SK-N-SH (cell line): ENCODE results near the gene PSKH1. TPM values are rescaled to one million over a fixed set of nuclear protein-coding genes. Genes with fewer than 3 reads are reported as not detected.

Experiments
- CTCF ChIA-PET: fragments of 300-600, 350-600 bp; formaldehyde crosslinking; extraction: SDS; loops from one replicate; lab custom pipeline; 2021; lab: Yijun Ruan, JAX
- POLR2A ChIA-PET: fragments of 350-600 bp; sonication (Branson Sonifier 250); formaldehyde crosslinking; extraction: SDS; loops from one replicate; lab custom pipeline; 2020; ENCODE audit warnings: antibody characterized with exemption, inconsistent platforms; lab: Yijun Ruan, JAX
- DNase-seq: peaks from one replicate; pipeline ENCODE4 v3.0.0; 2012
- H2AFZ ChIP-seq: fragments of 200-600 bp; sonication (generic); 2 replicates; pipeline ENCODE4 v1.8.1; 2016; ENCODE audit warnings: antibody characterized with exemption, mild to moderate bottlenecking, low read depth
- H3F3A ChIP-seq: fragments of 200-600 bp; sonication (generic); replicated peaks from 2 replicates; pipeline ENCODE3; 2016; ENCODE audit warnings: antibody characterized with exemption, mild to moderate bottlenecking; ENCODE audit not compliant: insufficient read depth
- H3K27ac ChIP-seq, 2 experiments: fragments of 200-500 bp in 1 of 2; fragments of 200-600 bp in 1 of 2; sonication (Bioruptor generic) in 1 of 2; sonication (generic), shearing (Covaris generic) in 1 of 2; 2 replicates each; pipeline versions ENCODE4 v1.5.1 to v1.6.1; 2014 to 2016; ENCODE audit warnings: low read depth in 2 of 2, inconsistent platforms in 1 of 2, low read length in 1 of 2, mild to moderate bottlenecking in 1 of 2, mixed read lengths in 1 of 2
- H3K27me3 ChIP-seq: fragments of 200-600 bp; sonication (generic), shearing (Covaris generic); 2 replicates; pipeline ENCODE4 v1.6.1; 2016; ENCODE audit warnings: mixed run types; ENCODE audit not compliant: insufficient read depth
- H3K36me3 ChIP-seq, 2 experiments: fragments of 200-500 bp in 1 of 2; fragments of 200-600 bp in 1 of 2; sonication (Bioruptor generic) in 1 of 2; sonication (generic) in 1 of 2; replicated peaks in 1 of 2; 2 replicates each; pipeline versions ENCODE3 to v1.5.1; 2014 to 2016; ENCODE audit warnings: low read length in 1 of 2, mild to moderate bottlenecking in 1 of 2; ENCODE audit not compliant: insufficient read depth in 2 of 2, control insufficient read depth in 1 of 2
- H3K4me1 ChIP-seq, 2 experiments: fragments of 200-500 bp in 1 of 2; fragments of 200-600 bp in 1 of 2; sonication (Bioruptor generic) in 1 of 2; sonication (generic), shearing (Covaris generic) in 1 of 2; 2 replicates each; pipeline versions ENCODE4 v1.5.1 to v1.6.1; 2014 to 2016; ENCODE audit warnings: low read depth in 1 of 2, low read length in 1 of 2, mixed run types in 1 of 2; ENCODE audit not compliant: insufficient read depth in 2 of 2, control insufficient read depth in 1 of 2
- H3K4me2 ChIP-seq: fragments of 200-600 bp; sonication (generic), shearing (Covaris generic); 2 replicates; pipeline ENCODE4 v1.6.1; 2017; ENCODE audit warnings: mixed run types
- H3K4me3 ChIP-seq, 2 experiments: fragments of 200-500 bp in 1 of 2; fragments of 200-600 bp in 1 of 2; sonication (Bioruptor generic) in 1 of 2; sonication (generic), shearing (Covaris generic) in 1 of 2; 2 replicates each; pipeline versions ENCODE4 v1.5.1 to v1.8.1; 2014 to 2016; ENCODE audit warnings: low read depth in 2 of 2, inconsistent platforms in 1 of 2, low read length in 1 of 2, mild to moderate bottlenecking in 1 of 2, mixed read lengths in 1 of 2, moderate library complexity in 1 of 2
- H3K79me2 ChIP-seq: fragments of 200-600 bp; sonication (generic); 2 replicates; pipeline ENCODE4 v1.8.1; 2017; ENCODE audit warnings: mild to moderate bottlenecking; ENCODE audit not compliant: insufficient read depth
- H3K9ac ChIP-seq: fragments of 200-600 bp; sonication (generic); 2 replicates; pipeline ENCODE4 v1.6.1; 2017; ENCODE audit warnings: mixed run types
- H3K9me2 ChIP-seq: fragments of 200-600 bp; sonication (generic); 2 replicates; pipeline ENCODE4 v1.6.1; 2017; ENCODE audit warnings: mixed run types
- H3K9me3 ChIP-seq: fragments of 200-600 bp; sonication (generic); 2 replicates; pipeline ENCODE4 v1.6.1; 2017; ENCODE audit warnings: mixed run types, mild to moderate bottlenecking, moderate library complexity
- H4K20me1 ChIP-seq: fragments of 200-600 bp; sonication (generic); 2 replicates; pipeline ENCODE4 v1.6.1; 2017; ENCODE audit warnings: mild to moderate bottlenecking, mixed run types; ENCODE audit not compliant: insufficient read depth
- SMC3 ChIP-seq: IDR thresholded peaks from 2 replicates; pipeline ENCODE4 v1.6.1; 2012; ENCODE audit warnings: low read depth, low read length, improper control_type of control experiment
- WGBS: methylation state at CpG from one replicate; pipeline ENCODE4 v1.1.6; 2017; ENCODE audit warnings: low lambda C conversion rate; 5-methylcytosine and 5-hydroxymethylcytosine counted together
- polyA plus RNA-seq, 3 experiments: library from polyadenylated mRNA; depleted of rRNA; stranded (reverse); fragments of >200 nt; gene quantifications; 2 replicates each; pipeline ENCODE4 v1.2.3, GENCODE V29; 2012
- TF ChIP-seq, protein P1 (sequence below): fragments of 200-600 bp; sonication (generic); IDR thresholded peaks from 2 replicates; pipeline ENCODE4 v1.6.1; 2017; ENCODE audit warnings: antibody characterized with exemption, mild to moderate bottlenecking, moderate library complexity
- TF ChIP-seq, protein P2 (sequence below): IDR thresholded peaks from 2 replicates; pipeline ENCODE4 v1.4.0; 2012; ENCODE audit warnings: low read depth, borderline replicate concordance

The PSKH1 gene
- polyA plus RNA-seq, 1 of the 3 experiments (the other 2 are of a cell fraction), result 30.1 TPM

- Histone ChIP-seq H3K4me2 (no peak within 1 kb of the TSS), H4K20me1 (peaks cover 13% of the 10 kb centered on the region), H3K4me1 (peaks cover 5 to 18% of the 10 kb centered on the region in 2 experiments; a peak in 2 of 4 replicates), H3K9me2 (no peaks in the 10 kb centered on the region), H3K79me2 (peaks cover 4% of the 10 kb centered on the region; the same call in 1 of the 2 replicates), H3K36me3 (peaks cover 0 to 34% of the 10 kb centered on the region in 2 experiments), H3K27me3 (no peaks in the 10 kb centered on the region), H3F3A (no peaks in the 10 kb centered on the region), H3K4me3 (no peak within 1 kb of the TSS), H3K9me3 (no peaks in the 10 kb centered on the region), H3K9ac (no peak within 1 kb of the TSS), H3K27ac (no peak within 1 kb of the TSS), H2AFZ (no peak within 1 kb of the TSS)
- ChIA-PET POLR2A (interaction anchor here (0.7 kb wide), 1 partner anchor 9 kb away, joined by 3 read pairs; no protein-coding TSS in a partner anchor), CTCF (interaction anchor here (1.5 to 28.1 kb wide), 4 partner anchors 10 to 115 kb away, joined by 3 to 564 read pairs (median 20); partner anchors contain the start of genes EDC4, NRN1L and PSKH1)
- no peak for TF ChIP-seq SMC3
- TF ChIP-seq, protein P1, sequence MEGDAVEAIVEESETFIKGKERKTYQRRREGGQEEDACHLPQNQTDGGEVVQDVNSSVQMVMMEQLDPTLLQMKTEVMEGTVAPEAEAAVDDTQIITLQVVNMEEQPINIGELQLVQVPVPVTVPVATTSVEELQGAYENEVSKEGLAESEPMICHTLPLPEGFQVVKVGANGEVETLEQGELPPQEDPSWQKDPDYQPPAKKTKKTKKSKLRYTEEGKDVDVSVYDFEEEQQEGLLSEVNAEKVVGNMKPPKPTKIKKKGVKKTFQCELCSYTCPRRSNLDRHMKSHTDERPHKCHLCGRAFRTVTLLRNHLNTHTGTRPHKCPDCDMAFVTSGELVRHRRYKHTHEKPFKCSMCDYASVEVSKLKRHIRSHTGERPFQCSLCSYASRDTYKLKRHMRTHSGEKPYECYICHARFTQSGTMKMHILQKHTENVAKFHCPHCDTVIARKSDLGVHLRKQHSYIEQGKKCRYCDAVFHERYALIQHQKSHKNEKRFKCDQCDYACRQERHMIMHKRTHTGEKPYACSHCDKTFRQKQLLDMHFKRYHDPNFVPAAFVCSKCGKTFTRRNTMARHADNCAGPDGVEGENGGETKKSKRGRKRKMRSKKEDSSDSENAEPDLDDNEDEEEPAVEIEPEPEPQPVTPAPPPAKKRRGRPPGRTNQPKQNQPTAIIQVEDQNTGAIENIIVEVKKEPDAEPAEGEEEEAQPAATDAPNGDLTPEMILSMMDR, result 0 out of 2 replicates have a peak, but pooled peaks have one; percentile 29
- DNase-seq, result no peak
- WGBS, result 94% methylated on average over 4 of the region's 15 CpGs
These were observed 38.8 kb downstream of the PSKH1 start, which contains the start of gene CTRL for GRCh38 chr16:67931712-67932461. CTRL (minus strand) TSS chr16:67931862; CDS start chr16:67931852, 10 bp downstream.

DNA sequence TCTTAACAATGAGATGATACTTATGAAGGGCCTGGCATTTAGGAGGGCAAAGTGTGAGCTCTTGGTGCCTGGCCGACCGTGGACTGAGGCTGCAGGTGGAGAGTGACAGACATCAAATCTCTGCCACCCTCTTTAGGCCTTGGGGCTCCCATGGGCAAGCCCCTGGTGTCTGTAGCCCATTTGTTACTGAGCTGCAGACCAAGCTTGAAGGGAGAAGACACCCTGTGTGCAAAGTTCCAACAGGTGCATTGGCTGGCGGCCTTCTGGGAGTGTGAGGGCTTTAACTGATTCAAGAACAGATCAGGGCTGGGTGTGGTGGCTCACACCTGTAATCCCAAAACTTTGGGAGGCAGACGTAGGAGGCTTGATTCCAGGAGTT lies 39.4 kb downstream of the PSKH1 start:
- peaks cover 13% of the 10 kb centered on the region for H4K20me1 ChIP-seq
- DNase-seq, result no peak
- no peak overlapping the region for H3K4me3 ChIP-seq
- peaks cover 0 to 30% of the 10 kb centered on the region in 2 experiments for H3K36me3 ChIP-seq
- no peak overlapping the region for H2AFZ ChIP-seq
- H3K4me2 ChIP-seq, result no peak overlapping the region
- ChIA-PET POLR2A (interaction anchor here (0.6 to 0.7 kb wide), 2 partner anchors 9 to 113 kb away, joined by 3 to 5 read pairs; no protein-coding TSS in a partner anchor), CTCF (interaction anchor here (3.5 to 28.1 kb wide), 3 partner anchors 9 to 116 kb away, joined by 18 to 564 read pairs (median 21); partner anchors contain the start of genes EDC4, NRN1L and PSKH1)
- peaks cover 4% of the 10 kb centered on the region for H3F3A ChIP-seq
- 100% methylated on average over 2 of the region's 4 CpGs for WGBS
- no peak overlapping the region for H3K9ac ChIP-seq
- no peak for TF ChIP-seq SMC3
- TF ChIP-seq, protein P2, sequence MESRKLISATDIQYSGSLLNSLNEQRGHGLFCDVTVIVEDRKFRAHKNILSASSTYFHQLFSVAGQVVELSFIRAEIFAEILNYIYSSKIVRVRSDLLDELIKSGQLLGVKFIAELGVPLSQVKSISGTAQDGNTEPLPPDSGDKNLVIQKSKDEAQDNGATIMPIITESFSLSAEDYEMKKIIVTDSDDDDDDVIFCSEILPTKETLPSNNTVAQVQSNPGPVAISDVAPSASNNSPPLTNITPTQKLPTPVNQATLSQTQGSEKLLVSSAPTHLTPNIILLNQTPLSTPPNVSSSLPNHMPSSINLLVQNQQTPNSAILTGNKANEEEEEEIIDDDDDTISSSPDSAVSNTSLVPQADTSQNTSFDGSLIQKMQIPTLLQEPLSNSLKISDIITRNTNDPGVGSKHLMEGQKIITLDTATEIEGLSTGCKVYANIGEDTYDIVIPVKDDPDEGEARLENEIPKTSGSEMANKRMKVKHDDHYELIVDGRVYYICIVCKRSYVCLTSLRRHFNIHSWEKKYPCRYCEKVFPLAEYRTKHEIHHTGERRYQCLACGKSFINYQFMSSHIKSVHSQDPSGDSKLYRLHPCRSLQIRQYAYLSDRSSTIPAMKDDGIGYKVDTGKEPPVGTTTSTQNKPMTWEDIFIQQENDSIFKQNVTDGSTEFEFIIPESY, result no peak
- H3K79me2 ChIP-seq, result peaks cover 10% of the 10 kb centered on the region
- peaks cover 9 to 23% of the 10 kb centered on the region in 2 experiments; a peak in 2 of 4 replicates for H3K4me1 ChIP-seq
- H3K9me2 ChIP-seq, result no peaks in the 10 kb centered on the region
- H3K27me3 ChIP-seq, result no peaks in the 10 kb centered on the region
- no peaks in the 10 kb centered on the region for H3K9me3 ChIP-seq
- no peak overlapping the region for H3K27ac ChIP-seq
